CD4-positive, alpha-beta T cell treated with Interleukin-2 at 100 ng/mL for 4 hours (primary cell): Measurements from ENCODE around the gene CA5A.
"Not testable (repeated sequence)": the region's sequence is repeated elsewhere in the genome, so short reads cannot be mapped to it uniquely, and the experiment has no call there.

ENCODE experiments used
- DNase-seq: peaks from one replicate; pipeline ENCODE4 v3.0.0-alpha.2; 2020; ENCODE audit warnings: low spot score

The CA5A gene

DNA sequence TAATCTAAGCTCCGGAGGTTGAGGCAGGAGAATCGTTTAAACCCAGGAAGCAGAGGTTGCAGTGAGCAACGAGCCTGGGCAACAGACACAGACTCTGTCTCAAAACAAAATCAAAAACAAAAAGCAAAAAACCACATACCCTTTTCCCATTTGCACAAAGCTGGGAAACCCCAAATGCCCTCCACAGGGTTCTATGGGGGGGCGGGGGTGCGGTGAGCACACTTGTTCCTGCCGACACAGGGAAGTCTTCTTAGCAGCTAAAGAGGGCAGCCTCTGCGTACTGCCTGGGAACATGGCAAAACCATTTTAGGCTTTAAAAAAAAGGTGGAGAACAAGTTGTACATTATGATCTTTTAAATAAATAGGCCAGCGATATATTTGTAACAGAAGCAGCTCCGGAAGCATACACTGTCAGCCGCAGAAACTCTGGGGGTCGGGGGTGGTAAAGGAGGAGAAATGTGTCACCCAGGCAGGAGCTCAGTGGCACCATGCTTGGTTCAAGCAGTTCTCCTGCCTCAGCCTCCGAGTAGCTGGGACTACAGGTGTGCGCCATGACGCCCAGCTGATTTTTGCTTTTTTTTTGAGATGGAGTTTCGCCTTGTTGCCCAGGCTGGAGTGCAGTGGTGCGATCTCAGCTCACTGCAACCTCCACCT is 70.3 kb downstream of the CA5A start:
- DNase-seq = peak; percentile 65

DNA sequence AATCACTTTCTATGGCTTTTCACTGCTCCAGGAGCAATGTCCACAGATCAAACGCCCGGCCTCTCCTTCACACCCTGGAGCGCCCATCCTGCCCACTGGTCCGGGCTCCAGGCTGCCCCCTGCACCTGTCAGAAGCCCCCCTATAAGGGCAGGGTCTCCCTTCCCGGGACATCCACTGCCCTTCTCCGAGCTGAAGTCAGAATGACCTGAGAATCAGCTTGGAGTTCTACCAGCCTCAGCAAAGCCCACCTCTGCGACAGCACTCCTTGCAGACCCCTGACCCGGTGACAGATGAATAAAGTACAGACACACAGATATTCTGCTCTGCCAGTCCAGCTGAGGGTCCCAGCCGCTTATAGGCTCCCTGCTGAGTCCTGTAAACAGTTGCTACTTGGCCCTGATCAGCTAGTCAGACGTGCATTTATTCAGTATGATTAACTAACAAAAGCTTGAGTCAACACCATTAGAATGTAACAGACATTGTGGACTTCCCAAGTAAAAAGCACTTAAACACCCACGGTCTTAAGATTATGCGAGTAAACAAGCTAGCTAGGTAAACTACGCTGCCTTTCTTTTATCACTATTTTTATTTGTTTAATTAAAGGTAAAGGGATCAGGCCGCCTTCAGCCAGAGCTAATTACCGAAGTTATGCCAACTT is 71.9 kb downstream of the CA5A start:
- no peak for DNase-seq

DNA sequence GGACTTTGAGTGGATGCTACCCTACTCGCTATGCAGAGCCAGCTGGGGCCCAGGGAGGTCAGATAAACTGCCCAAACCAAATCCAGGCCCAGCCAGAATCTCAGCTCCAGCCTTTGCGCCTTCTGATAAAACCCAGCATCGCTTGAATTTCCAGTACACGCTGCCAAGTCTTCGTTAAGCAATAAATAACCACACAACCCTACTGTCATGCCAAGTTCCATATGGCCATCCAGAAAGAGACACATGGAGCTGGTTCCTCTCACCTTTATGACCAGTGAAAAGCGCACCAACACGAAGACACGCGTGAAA is 73.0 kb downstream of the CA5A start:
- DNase-seq = not testable (repeated sequence)

DNA sequence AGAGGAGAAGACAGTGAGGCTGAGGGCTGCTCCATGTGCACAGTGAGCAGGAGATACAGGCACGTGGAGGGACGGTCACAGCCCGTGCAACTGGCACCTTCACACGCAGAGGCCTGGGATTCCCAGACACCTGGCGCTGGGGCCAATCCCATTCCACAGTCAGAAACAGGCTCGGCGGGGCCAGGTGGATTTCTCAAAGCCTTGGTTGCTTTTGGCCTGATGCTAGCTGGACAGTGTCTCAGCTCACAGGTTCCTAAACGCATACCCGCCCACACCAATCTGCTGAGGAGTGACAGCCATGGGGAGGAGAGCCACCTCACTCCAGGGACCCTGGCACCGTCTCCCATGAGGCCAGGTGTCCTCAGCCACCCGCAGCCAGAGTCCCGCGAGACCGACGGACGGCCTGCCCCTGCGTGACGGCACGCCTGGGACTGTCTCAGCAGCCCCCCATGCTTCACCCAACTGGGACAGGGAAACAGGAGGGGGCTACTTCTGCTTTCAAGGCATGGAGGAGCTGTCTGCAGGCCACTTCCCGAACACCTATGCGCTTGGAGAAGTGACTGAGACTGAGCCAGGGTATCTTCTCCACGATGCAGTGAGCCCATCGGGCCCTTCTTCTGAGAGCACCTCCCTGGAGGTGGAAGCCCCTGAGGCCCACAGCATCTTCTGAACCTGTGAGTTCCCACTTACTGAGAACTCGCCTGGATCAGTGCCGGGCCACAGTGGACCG is 73.6 kb downstream of the CA5A start:
- not testable (repeated sequence) for DNase-seq

DNA sequence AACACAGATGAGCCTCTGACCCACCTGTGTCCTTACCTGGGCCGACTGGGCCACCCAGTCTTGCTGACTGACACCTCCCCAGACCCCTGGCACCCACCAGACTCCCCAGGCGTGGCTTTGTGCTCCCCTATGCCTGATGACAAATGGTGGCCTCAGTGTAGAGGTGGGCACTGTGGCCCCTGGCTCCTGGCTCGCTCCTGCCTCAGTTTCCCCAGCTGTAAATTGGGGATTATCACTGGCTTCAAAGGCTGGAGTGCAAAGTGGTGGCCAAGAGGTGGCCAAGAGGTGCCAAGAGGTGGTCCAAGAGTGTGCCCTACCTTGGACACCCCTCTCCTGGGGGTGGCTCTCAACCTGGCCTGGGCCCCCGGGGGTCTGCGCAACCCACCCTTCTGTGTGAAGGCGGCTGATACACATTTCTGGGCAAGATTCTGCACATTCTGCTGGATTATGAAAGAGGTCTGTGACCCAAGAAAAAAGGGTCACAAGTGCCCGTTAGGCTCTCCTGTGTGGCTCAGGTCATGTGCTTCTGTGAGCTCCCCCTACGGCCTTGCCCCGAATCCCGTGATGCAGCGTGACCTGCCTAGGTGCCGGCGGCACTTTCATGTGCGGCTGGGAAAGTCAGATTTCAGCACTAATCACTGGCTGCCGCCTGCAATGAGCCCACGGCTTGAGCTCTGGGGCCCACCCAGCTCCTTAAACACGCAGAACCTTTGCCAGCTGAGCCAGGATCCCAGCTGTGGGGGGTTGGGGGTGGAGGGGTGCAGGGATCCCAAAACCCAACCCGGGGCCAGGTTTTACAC is 74.8 kb downstream of the CA5A start:
- DNase-seq = not testable (repeated sequence)

DNA sequence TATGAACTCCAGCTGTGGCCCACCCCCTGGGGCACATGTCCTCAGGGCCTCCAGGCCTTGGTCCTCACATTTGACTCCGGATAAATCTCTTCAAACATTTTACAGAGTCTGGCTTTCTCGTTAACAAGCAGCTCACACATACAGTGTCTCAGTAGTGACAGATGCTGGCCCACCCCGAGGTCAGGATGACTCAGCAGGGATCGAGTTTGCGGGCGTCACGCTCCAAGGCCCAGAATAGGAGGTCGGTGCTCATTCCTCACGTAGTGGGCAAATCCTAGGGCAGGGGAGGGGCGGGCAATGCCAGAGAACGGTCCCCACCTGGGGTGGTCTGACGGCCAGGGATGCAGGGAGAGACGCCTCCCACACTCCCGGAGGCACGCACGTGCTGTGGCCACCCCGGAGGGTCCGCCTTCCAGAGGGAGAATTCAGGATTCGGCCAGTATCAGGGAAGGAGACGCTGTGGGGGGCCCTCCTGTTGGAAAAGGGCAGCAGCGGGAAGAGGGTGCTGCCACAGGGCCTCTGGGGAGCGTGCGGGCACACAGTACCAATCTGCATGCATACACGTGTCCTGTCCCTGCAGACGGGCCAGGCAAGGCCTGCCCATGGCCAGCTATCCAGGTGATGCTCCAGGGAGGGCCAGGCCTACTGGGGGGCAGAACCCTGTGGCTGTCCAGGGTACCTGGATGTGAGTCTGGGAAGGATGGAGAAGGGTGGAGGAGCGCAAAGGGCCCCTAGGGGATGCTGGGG is 75.6 kb downstream of the CA5A start:
- DNase-seq = peak; percentile 20

DNA sequence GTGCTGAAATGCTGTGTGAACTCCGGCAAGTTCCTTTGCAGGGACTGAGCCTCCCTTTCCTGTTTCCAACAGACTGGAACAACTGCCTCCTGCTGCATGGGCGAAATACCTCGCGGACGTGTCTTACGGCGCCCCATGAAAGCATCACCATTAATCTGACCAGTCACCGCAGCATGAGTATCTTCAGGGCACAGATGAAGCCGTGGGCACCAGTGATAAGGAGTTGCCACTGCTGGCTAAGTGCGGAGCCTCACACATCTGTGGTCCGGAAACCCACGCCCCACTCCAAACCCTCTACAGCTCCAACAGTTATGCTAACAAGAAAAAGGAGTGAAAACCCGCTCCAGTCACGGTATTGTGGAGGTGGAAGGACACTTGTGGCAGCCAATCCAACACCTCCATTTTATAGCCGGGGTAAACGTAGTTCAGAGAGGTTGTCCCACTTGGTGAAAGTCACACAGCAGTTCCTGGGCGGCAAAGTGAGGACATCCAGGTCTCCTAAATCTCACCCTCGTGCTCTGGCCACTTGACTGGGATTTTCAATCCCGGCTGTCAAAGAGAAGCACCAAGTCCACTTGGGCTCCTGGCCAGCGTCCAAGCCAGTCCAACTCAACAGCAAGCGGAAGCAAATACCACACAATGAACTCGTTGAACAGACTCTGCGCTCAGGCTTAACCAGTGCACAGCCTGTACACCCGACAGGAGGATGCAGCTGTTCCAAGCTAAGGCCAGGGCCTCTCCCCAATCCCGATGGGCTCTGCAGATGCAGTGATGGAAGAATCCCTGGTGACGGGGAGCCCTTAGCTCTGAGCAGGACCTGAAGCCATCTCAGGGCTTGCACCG is 78.0 kb downstream of the CA5A start:
- DNase-seq = not testable (repeated sequence)

DNA sequence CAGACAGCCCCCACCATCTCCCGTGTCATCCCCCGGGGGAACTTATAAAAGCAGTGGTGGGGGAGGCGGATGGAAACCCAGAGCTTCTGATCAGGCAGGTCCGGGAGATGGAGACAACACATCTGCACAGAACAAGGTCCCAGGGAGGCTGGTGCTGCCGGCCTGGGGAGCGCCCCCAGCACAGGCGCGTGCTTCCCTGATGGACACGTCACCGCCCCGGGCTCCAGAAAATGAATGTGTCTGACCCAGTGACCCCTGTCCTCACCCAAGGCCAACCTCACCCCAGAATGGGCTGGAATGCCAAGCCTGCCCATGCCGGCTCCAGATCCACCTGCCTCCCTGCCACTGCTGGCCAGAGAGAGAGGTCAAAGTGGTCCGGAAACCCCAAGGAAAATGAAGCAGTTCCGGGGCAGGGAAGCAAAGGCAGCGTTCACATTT is 79.5 kb downstream of the CA5A start:
- no peak for DNase-seq

DNA sequence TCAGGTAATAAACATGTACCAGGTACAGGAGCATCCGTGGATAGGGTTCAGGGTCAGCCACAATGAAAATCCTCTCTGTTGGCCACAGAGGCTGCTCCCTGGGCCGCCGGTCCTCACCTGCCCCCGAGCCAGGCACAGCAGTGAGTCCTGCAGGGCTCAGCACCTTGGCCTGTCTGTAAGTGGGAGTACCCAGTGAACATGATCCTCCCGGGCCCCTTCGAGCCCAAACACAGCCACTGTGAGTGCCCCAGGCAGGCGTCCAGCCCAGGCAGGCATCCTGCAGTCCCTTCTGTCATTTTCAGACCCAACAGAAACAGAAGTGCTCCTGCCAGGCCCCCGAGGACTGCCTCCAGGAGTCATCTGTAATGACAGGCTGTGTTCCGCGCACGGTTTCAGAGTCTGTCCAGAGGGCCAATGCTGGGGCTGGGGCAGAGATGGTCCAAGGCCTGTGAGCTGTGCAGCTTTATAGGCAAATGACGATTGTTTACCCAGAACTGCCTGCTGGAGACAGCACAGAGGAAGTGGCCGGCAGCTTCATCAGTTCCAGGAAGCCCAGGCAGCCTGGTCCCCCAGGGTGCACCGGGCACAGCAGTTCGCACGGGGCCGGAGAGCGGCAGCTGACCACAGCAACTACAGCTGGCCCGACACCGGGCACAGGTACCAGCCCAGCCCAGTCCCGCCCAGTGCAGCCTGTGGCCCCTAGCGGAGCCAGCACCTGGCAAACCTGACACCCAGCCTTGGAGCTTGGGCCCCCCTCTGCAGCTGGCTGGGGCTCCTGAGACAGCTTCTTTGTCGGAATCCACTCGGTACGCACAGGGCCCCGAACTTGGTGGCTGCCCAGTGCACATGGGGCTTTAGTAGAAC is 80.2 kb downstream of the CA5A start:
- DNase-seq = peak; percentile 54

DNA sequence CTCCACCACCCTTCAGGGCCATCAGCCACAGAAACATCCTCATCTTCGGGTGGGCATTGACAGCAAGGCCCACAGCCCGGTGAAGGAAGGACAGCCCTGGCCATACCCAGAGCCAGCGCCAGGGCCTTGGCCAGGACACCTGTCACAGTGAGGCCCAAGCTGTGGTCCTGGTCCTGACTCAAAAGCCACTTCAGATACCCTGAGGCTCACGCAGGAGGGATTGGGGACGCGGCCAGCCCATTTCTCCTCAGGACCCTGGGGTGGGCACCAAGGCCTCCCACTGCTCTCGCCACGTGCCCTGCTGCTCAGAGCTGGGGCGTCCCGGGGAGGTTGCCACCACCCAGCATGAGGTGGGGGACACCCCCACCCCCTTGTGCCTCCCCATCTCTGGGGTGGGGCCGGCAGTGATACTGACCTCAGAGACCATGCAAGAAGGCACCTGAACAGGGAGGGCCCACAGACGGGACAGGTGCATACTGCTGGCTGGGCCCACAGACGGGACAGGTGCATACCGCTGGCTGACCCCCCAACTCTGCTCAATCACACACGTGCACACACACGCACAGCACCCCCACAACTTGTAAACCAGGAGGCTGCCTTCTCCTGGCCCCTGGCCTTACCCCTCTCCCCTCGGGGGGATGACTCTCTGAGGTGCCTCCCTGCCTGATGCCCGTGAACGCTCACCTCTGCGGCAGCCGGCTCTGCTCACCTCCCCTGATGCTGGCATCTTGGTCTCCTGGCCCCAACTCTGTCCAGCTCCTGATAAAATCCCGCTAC is 81.2 kb downstream of the CA5A start:
- DNase-seq = no peak

DNA sequence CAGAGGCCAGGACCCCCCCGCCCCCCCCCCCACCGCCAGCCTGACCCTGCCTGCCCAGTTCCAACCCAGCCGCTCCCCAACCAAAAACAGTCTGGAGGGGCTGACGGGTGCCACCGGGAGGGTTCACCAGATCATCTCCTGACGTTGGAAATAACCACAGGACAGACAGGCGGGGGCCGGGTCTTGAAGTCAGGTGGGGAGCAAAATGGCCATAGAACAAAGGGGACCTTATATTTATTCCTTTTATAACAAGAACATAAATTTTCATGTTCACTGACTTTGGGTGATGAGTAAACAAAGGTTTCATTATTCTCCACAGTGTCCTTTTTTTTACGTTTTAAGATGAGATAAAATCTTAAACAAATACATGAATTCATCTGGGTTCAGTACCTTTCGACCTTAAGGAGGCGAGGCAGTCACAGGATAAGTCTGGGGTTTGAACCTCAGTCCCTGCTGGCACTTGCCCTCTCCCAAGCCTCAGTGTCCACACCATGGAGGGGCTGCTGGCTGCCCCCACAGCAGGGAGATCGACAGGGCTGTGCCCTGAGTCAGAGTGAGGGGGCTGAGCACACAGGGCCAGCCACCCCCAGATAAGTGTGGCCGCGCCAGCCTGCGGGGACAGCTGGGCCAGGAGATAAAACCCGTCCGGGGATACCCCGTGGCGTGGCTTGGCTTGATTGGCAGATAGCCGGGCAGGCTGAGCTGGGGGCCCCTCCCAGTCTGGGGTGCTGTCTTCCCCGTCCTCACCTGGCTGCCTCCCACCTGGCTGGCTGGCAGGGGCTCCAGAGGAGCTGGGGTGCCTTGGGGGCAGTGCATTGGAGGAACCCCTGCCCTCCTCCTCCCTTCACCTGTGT is 82.0 kb downstream of the CA5A start:
- peak; percentile 7 for DNase-seq

DNA sequence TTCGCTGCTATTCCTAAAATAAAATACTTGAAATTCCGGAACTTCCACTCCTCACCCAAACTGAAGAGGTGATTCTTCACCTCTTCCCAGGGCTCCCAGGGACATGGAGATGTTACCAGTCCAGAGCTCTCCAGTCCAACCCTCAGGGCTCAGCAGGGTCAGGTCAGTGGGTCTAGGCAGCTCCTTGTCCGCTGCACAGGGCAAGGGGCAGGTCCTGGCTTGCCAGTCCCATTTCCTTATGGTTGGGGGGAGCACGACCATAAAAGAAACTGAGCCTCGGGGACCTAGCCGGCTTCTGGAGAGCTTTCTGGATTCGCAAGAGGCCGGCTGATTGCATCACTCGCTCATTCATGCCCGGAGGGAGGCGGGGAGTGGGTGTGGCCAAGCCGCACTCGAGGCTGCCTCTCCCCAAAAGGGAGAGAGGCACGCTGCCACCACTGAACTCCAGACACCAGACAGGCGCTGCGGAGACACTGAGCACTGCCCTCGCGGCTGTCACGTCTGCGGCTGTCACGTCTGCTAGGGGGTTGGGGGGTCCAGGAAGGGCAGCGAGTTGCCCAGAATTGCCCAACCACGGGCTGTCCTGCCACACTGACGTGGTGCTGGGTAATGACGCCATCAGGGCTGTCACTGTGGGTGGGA is 82.8 kb downstream of the CA5A start:
- peak; percentile 83 for DNase-seq

DNA sequence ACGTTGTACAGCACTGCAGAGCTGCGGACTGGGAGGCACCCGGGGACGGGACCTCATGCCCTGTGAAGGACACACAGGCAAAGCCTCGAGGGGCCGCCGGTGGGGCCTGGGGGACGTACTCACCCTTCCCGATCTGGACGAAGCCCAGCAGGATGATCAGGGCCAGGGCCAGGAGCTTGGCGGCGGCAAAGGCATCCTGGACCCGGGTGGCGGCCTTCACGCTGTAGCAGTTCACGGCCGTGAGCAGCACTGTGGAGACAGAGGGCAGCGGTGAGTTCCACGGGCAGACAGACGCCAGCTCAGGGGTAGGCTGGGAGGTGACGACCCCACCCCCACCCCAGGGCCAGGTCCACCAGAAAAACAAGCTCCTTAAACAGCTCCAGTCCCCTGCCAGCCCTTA is 84.7 kb downstream of the CA5A start:
- no peak for DNase-seq

DNA sequence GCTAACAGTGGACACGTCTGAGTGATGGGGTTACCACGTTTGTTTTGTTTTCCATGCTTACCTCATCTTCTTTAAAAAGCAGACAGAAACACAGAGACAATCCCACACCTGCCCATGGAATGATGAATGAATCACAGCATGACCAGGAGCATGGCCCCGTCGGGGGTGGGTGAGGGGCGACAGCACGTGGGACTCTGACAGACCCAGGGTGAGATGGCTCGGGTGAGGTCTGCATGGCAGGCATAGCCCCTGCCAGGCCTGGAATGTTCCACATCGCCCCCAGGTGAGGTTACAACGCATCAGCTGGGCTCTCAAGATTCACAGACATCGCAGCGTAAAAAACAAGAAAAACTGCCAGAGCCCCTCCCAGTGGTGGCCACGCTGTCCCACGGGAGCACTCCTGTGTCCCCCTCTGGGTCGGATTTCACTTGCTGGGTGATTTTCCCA is 85.2 kb downstream of the CA5A start:
- no peak for DNase-seq

DNA sequence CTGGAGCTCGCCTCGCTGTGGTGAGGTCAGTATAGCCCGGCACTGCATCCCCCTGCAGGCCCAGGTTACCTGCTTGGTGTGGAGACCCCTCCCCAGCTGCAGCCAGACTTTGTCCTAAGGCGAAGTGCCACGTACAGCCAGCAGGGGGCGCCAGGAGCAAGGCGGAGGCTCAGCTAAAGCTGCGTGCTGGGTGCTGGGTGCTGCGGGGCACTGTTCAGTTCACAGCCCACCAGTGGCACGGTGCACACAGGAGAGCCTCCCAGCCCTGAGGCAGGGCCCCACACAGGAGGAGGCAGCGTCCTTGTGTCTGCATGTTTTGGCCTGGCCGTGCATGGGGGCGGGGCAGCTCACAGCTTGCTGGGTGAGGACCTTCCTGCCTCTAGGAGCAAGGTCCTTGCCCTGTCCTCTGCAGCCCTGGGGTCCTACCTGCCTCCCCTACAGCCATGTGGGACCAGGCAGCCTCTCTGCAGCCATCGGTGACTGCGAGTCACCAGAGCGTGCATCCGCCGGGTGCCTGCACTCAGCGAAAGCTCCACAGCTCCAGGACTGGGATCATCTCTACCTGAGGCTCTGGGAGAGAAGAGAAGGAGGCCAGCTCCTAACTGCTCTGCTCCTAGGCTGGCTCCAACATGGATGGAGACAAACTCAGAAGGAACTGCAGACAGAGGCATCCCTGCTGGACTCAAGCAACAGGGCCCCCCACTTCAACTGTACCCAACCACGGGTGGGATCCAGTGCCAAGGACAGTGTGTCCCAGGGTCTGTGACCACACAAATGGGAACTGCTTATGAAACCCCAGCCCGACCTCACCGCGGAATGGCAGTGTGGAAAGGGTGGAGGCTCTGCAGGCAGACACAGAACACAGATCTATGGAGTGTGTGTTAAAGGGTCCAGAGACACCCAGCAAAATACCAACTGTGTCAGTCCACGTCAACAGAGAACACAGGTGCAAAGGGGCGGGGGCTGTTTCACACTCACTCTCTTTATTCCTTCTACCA is 86.0 kb downstream of the CA5A start:
- DNase-seq = peak; percentile 73

DNA sequence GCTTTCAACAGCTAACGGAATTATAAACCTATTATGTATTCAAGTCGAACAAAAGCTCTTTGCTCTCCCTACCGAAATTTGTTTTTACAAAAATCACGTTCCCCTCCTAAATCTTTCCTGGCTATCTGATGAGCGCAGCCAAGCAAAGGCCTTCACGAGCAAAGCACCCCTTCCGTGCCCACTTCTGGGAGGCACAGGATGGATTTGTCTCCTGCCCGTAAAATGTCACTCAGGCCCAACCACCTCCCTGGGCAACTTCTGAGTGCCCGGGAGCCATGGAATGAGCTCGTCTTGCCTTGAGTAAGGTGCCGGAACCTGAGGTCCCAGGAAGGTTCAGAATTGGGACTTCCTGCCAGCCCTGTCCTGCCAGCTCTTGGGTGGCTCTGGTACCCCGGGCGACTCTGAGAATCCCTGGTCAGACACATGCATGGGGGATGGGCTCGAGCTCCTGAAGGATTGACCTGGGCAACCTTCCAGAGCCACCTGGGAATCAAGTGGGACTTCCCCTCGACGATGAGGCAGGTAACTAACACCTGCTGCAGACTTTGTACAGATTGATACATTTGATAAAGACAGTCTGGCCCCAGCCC is 86.8 kb downstream of the CA5A start:
- DNase-seq = no peak
